ENCODE data around the gene KLHL2. TPM values are rescaled to one million over a fixed set of nuclear protein-coding genes. Genes with fewer than 3 reads are reported as not detected.
A peak's percentile ranks its signal among the peaks of the same experiment; 100 is the strongest.
"Not testable (repeated sequence)": the region's sequence is repeated elsewhere in the genome, so short reads cannot be mapped to it uniquely, and the experiment has no call there.

The KLHL2 gene
- polyA plus RNA-seq, 3 donors from 2014 or later, result 2.6 to 4.0 (median 3.5) TPM

DNA sequence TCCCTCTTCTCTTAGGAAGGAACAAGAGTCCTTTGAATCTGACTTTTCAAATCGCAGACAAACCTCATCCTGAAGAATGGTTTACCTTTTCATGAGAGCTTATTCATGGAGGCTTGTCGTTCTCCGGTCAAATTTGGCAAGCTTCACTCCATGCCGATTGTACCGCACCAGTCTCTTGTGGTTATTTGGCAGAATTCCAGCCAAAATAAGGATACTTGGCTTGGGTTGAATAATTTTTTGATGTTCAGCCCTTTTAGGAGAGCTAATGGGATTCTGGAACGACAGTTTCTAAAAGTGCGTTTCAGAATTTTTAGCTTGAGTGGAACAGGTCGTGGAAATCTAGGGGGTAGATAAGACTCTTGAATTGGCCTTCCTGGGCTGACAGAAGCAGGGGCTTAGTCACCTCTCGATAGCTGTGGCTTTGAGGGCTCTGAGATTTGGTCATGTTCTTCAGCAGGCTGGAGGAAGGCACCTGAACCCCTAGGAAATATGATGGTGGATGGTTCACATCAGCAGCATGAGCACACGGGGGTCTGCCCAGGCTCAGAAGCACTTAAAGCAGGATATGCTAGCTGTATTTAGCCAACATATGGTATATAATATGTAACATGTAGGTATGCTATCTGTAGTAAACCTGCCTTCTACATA, 1.5 kb downstream of the KLHL2 start:
- Mint-ChIP-seq H3K36me3 (no peaks in the 10 kb centered on the region), H3K9me3 (no peaks in the 10 kb centered on the region), H3K4me3 (peak overlapping the region; percentile 49 to 93 (median 88)), H3K27ac (peak overlapping the region in 5 of 6 donors; percentile 20 to 77 (median 58)), H3K4me1 (peaks cover 35 to 70% of the 10 kb centered on the region in 2 donors), H3K27me3 (ENCODE audit: low read depth in 3 of 3) (peaks cover 4 to 8% (median 4%) of the 10 kb centered on the region in 3 donors)
- DNase-seq, result no peak

DNA sequence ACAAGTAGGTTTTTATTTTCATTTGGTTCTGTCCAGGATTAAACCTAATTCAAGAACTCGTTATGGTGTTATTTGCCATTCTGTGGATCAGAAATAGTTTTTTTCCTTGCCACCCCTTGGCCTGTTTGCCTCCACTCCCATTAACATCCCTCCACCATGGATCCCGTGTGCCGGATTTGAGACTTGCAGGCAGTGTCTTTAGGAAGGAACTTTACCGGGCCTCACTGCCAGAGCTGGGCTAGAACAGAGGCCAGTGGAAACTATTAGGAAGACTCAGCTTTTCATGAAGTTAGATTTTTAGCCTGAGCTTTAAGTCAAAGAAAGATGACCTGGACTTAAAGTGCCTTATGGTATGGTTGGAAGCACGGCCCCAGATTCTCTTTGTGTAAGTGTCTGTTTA, 2.4 kb downstream of the KLHL2 start:
- Mint-ChIP-seq H3K9me3 (no peaks in the 10 kb centered on the region), H3K4me1 (peaks cover 35 to 70% of the 10 kb centered on the region in 2 donors), H3K27ac (peak overlapping the region in 4 of 6 donors; percentile 9 to 63 (median 40)), H3K4me3 (peak overlapping the region in 2 of 5 donors; percentile 6 to 40), H3K36me3 (no peaks in the 10 kb centered on the region), H3K27me3 (ENCODE audit: low read depth in 3 of 3) (peaks cover 4 to 8% (median 4%) of the 10 kb centered on the region in 3 donors)
- DNase-seq, result no peak

DNA sequence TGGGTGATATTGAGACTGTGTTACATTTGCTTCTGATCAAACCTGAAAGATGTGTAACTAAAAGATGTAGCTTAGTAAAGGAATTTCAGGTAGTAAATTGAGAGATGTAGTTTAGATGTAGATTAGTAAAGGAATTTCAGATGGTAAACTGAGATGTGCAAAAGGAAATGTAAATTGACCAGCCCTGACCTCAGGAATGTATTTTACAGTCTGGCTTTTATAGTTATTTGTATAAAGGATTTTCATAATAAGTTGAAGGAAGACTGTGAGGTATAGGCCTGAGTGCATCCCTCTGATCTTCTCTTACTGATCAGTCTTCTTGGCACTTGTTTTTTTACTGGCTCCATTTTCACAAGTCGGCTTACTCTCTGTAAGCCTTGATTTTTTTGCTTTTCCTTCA, 3.2 kb downstream of the KLHL2 start:
- no peaks in the 10 kb centered on the region for H3K9me3 Mint-ChIP-seq
- no peak for DNase-seq
- no peak overlapping the region for H3K4me3 Mint-ChIP-seq
- H3K4me1 Mint-ChIP-seq, result peaks cover 39 to 75% of the 10 kb centered on the region in 2 donors
- H3K36me3 Mint-ChIP-seq, result no peaks in the 10 kb centered on the region
- H3K27me3 Mint-ChIP-seq (ENCODE audit: low read depth in 3 of 3), result peaks cover 4 to 8% (median 4%) of the 10 kb centered on the region in 3 donors
- H3K27ac Mint-ChIP-seq, result peak overlapping the region in 2 of 6 donors; percentile 28 to 63

DNA sequence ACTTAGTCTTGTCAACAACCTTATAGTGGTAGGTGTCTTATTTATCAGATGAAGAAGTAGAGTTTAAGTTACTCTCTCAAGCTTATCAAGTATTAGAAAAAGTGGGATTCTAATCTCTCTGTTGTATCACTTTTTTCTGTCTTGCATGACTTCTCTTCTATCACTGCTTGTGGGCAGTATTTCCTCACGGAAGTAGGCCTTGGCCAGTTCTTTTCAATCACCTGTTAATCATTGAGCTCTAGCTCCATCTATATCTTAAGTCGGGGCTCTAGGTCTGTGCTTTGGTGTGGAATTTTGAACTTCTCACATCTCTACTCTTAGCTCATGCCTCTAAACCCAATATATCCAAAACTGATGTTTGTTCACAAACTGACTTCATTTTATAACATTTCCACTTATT, 5.3 kb downstream of the KLHL2 start:
- not testable (repeated sequence) for H3K27me3 Mint-ChIP-seq (ENCODE audit: low read depth in 3 of 3); H3K27ac Mint-ChIP-seq; DNase-seq; H3K4me3 Mint-ChIP-seq; H3K36me3 Mint-ChIP-seq; H3K9me3 Mint-ChIP-seq
- peaks cover 32 to 69% of the 10 kb centered on the region in 2 donors for H3K4me1 Mint-ChIP-seq

DNA sequence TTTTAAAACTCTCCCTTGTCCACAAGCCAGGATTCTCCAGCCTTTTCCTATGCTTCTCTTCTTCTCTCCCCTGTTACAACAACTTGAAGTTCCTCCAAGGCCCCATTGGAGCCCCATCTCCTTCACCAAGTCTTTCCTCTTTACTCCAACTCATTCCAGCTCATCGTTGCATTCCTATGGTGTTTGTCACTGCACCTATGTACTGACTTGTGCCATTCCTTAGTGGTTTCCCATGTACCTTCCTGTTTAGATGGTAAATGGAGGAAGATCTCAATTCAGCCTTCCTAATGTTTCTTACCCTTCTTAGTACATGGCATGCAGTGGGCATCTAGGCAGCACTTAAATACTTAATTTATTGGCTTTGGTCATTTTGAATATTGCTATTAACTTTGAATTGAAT, 6.0 kb downstream of the KLHL2 start:
- not testable (repeated sequence) for DNase-seq; H3K4me3 Mint-ChIP-seq; H3K27ac Mint-ChIP-seq; H3K9me3 Mint-ChIP-seq; H3K36me3 Mint-ChIP-seq; H3K27me3 Mint-ChIP-seq (ENCODE audit: low read depth in 3 of 3)
- peaks cover 34 to 71% of the 10 kb centered on the region in 2 donors for H3K4me1 Mint-ChIP-seq

DNA sequence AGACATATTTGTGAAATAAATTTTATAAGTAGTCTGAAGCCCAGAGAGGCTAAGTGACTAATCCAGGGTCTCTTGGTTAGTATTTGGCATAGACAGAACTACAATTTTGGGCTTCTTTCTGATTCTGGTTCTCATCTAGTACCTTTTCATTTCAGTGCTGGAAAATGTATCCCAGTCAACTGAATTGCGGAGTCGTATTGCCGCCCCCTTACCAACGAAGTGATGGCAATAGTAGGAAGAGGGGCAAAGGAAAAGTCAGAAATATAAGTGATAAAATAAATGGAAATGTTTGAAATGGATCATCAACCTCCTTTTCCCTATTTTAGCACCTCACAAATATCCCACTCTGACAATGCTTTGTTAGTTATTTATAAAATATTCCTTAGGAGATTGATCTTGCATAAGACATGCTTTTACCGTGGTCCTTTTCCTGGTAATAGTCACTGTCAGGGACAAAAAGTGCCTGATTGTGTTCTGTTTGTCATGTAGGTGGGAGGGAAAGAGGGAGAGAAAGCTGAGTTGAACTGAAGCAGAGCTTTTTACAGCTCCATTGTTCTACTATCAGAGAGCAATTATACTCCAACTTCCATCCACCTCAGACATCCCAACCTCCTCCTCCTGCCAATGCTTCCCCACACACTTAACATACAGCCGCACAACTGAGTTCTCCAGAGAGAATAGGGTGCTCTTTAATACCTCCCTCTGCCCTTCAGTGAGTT, 6.8 kb downstream of the KLHL2 start:
- H3K27ac Mint-ChIP-seq, result peak overlapping the region in 1 of 6 donors; percentile 39

DNA sequence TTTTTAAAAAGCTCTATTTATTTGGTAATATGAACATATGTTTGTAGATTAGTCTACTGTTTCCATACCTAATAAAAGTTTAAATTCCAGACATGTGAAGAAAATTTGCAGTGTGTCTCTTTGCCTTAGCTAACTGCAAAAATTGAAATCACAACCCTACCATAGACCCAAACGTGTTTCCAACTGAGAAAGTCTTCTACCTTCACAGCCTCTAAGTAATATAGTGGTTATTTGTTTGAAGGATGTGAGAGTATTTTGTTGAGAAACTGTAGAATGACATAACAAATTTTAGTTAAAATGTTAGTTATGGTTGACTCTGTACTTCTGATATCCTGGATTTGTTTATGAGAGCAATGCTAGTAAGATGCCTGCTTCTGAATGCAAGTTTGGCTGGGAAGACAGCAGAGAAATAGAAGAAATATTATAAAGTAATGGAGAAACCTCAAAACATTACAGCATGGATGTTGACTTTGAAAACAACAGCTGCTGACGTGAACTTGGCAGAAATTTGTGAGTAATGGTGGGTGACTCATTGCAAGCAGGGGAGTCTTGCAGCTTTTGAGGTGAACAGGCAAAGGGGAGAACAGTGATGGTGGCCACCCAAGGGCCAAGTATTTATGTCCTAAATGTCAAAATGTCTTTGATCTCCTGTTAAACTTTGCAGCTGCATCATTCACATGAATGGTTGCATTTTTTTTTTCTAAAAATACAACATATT, 7.8 kb downstream of the KLHL2 start:
- DNase-seq, result not testable (repeated sequence)

More for the DNA sequence above, 6.8 kb downstream of the KLHL2 start:
- H3K36me3 Mint-ChIP-seq; H3K4me3 Mint-ChIP-seq; H3K27me3 Mint-ChIP-seq (ENCODE audit: low read depth in 3 of 3); DNase-seq; H3K9me3 Mint-ChIP-seq: not testable (repeated sequence)
- H3K4me1 Mint-ChIP-seq, result peaks cover 28 to 67% of the 10 kb centered on the region in 2 donors

DNA sequence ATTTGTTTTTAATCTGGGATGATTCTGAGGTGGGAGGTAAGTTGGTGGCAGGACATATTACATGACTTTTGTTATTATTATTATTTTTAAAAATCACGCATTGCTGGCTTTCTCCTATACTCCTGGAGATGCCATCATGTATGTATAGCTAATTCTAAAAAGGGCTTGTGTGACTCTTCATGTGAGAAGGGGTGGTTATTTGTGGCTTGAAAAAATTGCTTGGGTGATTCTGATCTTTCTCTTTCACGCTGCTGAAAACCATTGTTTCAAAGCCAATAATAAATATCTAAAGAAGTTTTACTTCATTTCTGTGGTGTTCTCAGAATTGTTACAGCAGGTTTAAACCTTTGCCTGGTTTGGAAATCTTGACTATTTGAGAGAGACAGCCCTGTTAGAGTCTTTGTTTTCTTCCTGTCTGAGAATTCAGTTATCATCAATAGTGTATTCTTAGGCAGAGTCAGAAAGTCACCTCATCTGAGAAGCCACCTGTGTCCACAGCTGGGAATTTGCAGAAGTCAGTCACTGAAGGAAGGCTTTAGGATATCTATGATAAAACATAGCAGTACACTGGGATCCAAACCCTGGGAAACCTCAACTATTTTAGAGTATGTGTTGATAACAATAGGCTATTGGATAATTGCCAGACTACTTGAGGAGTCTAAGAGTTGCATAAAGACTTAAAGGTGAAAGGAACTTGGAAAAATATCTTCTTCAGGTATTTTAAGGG, 8.6 kb downstream of the KLHL2 start:
- H3K4me3 Mint-ChIP-seq, result not testable (repeated sequence)

More for the DNA sequence above, 7.8 kb downstream of the KLHL2 start:
- H3K36me3 Mint-ChIP-seq; H3K27ac Mint-ChIP-seq; H3K27me3 Mint-ChIP-seq (ENCODE audit: low read depth in 3 of 3); H3K4me3 Mint-ChIP-seq; H3K9me3 Mint-ChIP-seq: not testable (repeated sequence)
- peaks cover 20 to 62% of the 10 kb centered on the region in 2 donors for H3K4me1 Mint-ChIP-seq

DNA sequence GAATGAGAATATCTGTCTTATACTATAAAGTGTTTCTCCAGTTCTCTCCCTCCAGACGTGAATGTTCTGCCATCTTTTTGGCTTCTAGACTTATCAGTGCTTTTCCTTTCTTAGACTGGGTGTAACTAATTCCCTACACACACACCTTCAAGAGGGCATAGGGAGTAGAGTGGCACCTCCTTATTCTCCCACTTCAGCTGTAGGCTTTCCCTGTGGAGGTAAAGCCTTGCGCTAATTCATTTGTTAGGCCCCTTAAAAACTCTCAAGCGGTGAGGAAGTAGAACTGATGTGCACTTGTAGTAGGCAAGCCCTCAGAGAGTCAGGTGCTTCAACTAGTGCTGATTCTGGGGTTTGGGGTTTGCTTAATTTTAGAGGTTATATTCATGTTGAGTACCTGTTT, 10.0 kb downstream of the KLHL2 start:
- peak overlapping the region in 1 of 6 donors; percentile 24 for H3K27ac Mint-ChIP-seq
- H3K4me3 Mint-ChIP-seq, result no peak overlapping the region

More for the DNA sequence above, 8.6 kb downstream of the KLHL2 start:
- peaks cover 20 to 55% of the 10 kb centered on the region in 2 donors for H3K4me1 Mint-ChIP-seq
- H3K27ac Mint-ChIP-seq; H3K9me3 Mint-ChIP-seq; H3K36me3 Mint-ChIP-seq; H3K27me3 Mint-ChIP-seq (ENCODE audit: low read depth in 3 of 3); DNase-seq: not testable (repeated sequence)

DNA sequence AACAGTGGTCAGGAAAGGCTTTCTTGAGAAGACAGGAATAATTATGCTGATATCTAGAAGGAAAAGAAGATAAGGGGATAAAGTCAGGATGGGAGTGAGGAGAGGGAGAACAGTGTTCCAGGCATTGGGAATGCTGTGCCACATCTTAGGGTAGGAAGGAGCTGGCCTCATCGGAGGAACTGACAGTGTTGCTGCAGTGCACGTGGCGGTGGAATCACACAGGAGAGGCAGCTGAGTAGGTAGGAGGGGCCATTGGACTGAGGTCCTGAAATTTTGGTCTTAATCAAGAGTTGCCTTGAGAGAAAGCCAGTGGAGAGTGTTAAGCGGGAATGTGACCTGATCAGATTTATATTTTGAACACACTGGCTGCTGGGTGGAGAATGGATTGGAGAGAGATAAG, 13.9 kb downstream of the KLHL2 start:
- peaks cover 6 to 13% (median 7%) of the 10 kb centered on the region in 3 donors for H3K36me3 Mint-ChIP-seq
- DNase-seq; H3K9me3 Mint-ChIP-seq; H3K27me3 Mint-ChIP-seq (ENCODE audit: low read depth in 3 of 3): not testable (repeated sequence)
- peak overlapping the region in 4 of 6 donors; percentile 42 to 72 (median 56) for H3K27ac Mint-ChIP-seq
- peak overlapping the region in 1 of 5 donors; percentile 33 for H3K4me3 Mint-ChIP-seq
- peaks cover 38 to 44% of the 10 kb centered on the region in 2 donors for H3K4me1 Mint-ChIP-seq

More for the DNA sequence above, 10.0 kb downstream of the KLHL2 start:
- Mint-ChIP-seq H3K9me3 (no peaks in the 10 kb centered on the region), H3K27me3 (ENCODE audit: low read depth in 3 of 3) (peaks cover 0 to 4% (median 2%) of the 10 kb centered on the region in 3 donors), H3K4me1 (peaks cover 34 to 56% of the 10 kb centered on the region in 2 donors), H3K36me3 (peaks cover 4 to 7% (median 5%) of the 10 kb centered on the region in 3 donors)
- DNase-seq, result no peak

DNA sequence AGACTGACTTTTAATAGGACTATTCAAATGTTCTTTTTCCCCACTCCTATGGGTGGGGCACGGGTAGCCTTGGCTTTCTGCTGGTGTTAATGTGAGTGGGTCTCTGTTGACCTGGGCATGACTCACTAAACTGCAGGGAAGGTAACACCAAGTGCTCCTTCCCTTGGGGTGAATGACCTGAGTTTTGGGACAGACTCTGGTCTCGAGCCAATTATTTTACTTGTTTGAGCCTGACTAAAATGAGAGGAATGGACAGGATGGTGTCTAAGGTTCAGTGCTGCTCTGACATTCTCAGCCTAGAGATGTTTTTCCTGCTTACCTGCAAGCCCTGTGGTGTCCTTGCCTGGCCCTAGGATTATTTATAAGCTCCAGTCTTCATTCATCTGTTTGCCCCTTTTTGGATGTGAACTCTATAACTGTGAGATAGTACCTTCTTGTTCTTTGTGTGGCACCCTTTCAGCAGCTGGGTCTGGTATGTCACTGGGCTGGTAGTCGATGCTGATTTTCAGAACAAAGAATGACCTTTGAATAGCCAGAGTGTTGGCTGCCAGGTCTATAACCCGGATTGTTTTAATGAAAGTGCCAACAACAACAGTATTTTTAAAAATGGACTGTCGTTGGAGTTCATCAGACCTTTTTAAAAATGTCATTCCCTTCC, 14.8 kb downstream of the KLHL2 start:
- not testable (repeated sequence) for H3K27me3 Mint-ChIP-seq (ENCODE audit: low read depth in 3 of 3); H3K9me3 Mint-ChIP-seq; DNase-seq
- Mint-ChIP-seq H3K4me1 (peaks cover 36 to 44% of the 10 kb centered on the region in 2 donors), H3K27ac (peak overlapping the region in 5 of 6 donors; percentile 5 to 82 (median 36)), H3K4me3 (peak overlapping the region in 4 of 5 donors; percentile 1 to 61 (median 42)), H3K36me3 (peaks cover 7 to 15% (median 7%) of the 10 kb centered on the region in 3 donors)

DNA sequence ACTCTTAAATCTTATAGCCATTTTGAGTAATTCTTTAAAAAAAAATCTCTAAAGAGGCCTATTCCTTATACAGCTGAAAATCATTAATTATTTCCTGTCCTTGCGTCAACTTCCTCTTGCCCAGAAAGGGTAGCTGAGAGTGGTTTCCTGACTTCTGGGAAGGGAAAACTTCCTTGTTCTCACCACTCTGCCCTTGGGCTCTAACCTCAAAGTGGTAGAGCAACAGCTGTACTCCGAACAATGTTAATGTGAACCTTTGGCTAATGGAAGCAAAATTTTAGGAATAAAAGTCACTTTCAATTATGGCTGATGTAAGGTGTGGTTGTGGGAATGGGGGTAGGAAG, 15.3 kb downstream of the KLHL2 start:
- Mint-ChIP-seq H3K36me3 (peaks cover 7 to 15% (median 7%) of the 10 kb centered on the region in 3 donors), H3K9me3 (no peaks in the 10 kb centered on the region), H3K4me1 (peaks cover 36 to 44% of the 10 kb centered on the region in 2 donors), H3K27me3 (ENCODE audit: low read depth in 3 of 3) (peaks cover 0 to 4% (median 2%) of the 10 kb centered on the region in 3 donors), H3K27ac (peak overlapping the region; percentile 3 to 82 (median 30)), H3K4me3 (peak overlapping the region in 4 of 5 donors; percentile 1 to 61 (median 42))
- DNase-seq, result no peak

DNA sequence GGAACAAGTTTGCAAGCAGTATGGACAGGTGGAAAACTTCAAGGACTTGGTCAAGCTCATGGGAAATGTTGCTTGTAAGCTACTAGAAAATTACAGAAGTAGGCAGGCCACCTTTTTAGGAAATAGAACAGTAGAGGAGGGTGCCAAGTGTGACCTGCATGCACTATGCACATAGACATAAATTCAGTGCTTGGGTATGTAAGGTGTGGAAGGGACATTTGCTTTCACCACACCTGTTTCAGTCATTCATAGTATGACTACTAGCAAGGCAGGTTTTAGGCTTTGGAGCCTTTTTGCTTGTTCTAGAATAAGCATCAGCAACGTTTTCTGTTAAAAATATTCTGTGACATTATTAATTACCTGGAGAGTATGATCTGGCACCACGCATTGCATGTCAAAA, 20.0 kb downstream of the KLHL2 start:
- not testable (repeated sequence) for H3K27ac Mint-ChIP-seq; H3K9me3 Mint-ChIP-seq; DNase-seq; H3K4me3 Mint-ChIP-seq; H3K27me3 Mint-ChIP-seq (ENCODE audit: low read depth in 3 of 3)
- Mint-ChIP-seq H3K4me1 (peaks cover 13 to 14% of the 10 kb centered on the region in 2 donors), H3K36me3 (peaks cover 13 to 17% (median 15%) of the 10 kb centered on the region in 3 donors)

Measured in immature natural killer cell (primary cell).